GM21528 (cell line): ENCODE results near the gene SLU7.

ENCODE experiments used
- ATAC-seq: cut with Tn5 transposase; IDR thresholded peaks from one replicate; pipeline ENCODE4 v1.9.1; 2021; ENCODE audit warnings: mild to moderate bottlenecking, moderate library complexity; ENCODE audit not compliant: unreplicated experiment, low FRiP score

SLU7 gene

GRCh38 chr5:160418561-160419457 is at the start of gene SLU7:
Gene SLU7, minus strand, starts transcription at chr5:160419081. Its CDS starts 3,787 bp downstream, at chr5:160415294.
- ATAC-seq: peak; percentile 73

GRCh38 chr5:160468363-160468975 is 49.6 kb upstream of the SLU7 start:
- no peak for ATAC-seq

- ATAC-seq: peak; percentile 94
Measured at GRCh38 chr5:160467555-160468362, 48.9 kb upstream of the SLU7 start.

- ATAC-seq: no peak
Measured at GRCh38 chr5:160466889-160467554, 48.1 kb upstream of the SLU7 start.

- no peak for ATAC-seq
Measured at GRCh38 chr5:160466116-160466515, 47.2 kb upstream of the SLU7 start.

GRCh38 chr5:160464466-160464797 is 45.6 kb upstream of the SLU7 start:
- no peak for ATAC-seq

- no peak for ATAC-seq
Measured at GRCh38 chr5:160463740-160464465, 45.0 kb upstream of the SLU7 start.

GRCh38 chr5:160463227-160463626 is 44.3 kb upstream of the SLU7 start:
- no peak for ATAC-seq

- ATAC-seq: peak; percentile 37
Measured at GRCh38 chr5:160462167-160462566, 43.3 kb upstream of the SLU7 start.

- ATAC-seq: no peak
Measured at GRCh38 chr5:160461378-160461777, 42.5 kb upstream of the SLU7 start.

GRCh38 chr5:160460377-160461049 is 41.6 kb upstream of the SLU7 start:
- ATAC-seq: no peak

GRCh38 chr5:160458806-160459800 is 40.2 kb upstream of the SLU7 start:
- peak; percentile 69 for ATAC-seq

- ATAC-seq: no peak
Measured at GRCh38 chr5:160457252-160457651, 38.4 kb upstream of the SLU7 start.

GRCh38 chr5:160456480-160457177 is 37.7 kb upstream of the SLU7 start:
- ATAC-seq: no peak

- ATAC-seq: no peak
Measured at GRCh38 chr5:160455600-160455999, 36.7 kb upstream of the SLU7 start.

- ATAC-seq: no peak
Measured at GRCh38 chr5:160453751-160454150, 34.9 kb upstream of the SLU7 start.

GRCh38 chr5:160452795-160453194 is 33.9 kb upstream of the SLU7 start:
- ATAC-seq: no peak

GRCh38 chr5:160452036-160452435 is 33.2 kb upstream of the SLU7 start:
- ATAC-seq: no peak
